GM12874 (cell line): ENCODE data around the gene GRIK3.

Source experiments
- TF ChIP-seq, protein P1 (sequence below): IDR thresholded peaks from 2 replicates; pipeline ENCODE4 v1.5.1; 2011; ENCODE audit warnings: low read depth, mild to moderate bottlenecking, control low read depth, low read length, moderate library complexity; ENCODE audit not compliant: insufficient read depth

GRIK3 gene

DNA sequence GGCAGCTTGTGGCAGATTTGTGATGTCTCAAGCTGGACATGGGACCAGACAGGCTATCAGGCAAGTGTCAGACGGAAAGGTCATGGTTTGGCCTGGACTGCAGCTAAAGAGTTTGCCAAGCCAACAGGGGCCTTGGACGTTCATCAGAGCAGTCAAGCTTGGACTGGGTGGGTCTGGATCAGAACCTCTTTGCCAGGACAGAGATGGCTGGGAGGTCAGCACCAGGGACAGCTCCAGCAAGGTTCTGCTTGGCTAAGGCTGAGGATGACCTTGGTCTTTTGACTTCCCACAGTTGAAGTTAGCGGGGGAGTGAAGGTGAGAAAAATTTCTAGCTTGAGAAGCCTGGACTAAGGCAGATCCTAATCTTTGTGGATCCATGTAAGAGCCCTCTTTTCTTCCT is 68.1 kb downstream of the GRIK3 start:
- TF ChIP-seq, protein P1, sequence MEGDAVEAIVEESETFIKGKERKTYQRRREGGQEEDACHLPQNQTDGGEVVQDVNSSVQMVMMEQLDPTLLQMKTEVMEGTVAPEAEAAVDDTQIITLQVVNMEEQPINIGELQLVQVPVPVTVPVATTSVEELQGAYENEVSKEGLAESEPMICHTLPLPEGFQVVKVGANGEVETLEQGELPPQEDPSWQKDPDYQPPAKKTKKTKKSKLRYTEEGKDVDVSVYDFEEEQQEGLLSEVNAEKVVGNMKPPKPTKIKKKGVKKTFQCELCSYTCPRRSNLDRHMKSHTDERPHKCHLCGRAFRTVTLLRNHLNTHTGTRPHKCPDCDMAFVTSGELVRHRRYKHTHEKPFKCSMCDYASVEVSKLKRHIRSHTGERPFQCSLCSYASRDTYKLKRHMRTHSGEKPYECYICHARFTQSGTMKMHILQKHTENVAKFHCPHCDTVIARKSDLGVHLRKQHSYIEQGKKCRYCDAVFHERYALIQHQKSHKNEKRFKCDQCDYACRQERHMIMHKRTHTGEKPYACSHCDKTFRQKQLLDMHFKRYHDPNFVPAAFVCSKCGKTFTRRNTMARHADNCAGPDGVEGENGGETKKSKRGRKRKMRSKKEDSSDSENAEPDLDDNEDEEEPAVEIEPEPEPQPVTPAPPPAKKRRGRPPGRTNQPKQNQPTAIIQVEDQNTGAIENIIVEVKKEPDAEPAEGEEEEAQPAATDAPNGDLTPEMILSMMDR = no peak

DNA sequence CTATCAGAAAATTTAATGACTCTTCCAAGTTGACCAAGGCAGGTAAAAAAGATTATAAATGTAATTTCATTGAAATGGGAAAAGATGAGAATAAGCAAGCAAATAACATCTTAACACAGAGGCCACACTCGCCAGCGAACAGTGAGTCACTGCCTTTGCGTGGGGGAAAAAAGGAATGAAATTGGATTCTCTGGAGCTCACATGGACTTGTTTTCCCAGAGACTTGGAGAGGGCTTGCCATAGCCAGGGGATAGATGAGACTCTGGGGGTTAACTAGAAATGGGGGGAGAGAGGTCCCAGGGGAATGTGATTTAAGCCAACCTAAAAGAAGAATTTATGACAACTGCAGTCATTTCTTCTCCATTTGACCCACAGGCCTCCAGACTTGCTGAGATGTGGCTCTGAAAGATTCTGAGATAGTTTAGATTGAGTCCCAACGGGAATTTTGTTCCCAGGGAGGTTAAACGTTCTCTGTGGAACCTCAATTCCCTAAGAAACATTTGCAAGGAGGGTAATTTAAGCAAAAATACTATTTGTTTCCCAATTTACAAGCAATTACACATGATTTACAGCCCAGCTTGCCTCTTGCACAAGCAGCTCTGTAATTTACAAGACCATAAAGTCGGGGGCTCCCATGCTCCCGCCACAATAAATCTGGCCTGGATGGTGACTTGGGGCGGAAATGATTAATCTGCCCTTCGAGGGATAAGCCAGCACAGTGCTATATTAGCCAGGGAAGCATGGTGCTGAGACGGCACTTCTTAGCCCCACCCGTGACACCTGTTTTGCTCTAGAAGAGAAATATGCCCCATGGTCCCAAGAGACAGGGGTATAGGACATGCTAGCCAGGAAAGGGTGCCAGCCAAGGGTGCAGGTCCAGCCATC is 68.8 kb downstream of the GRIK3 start:
- TF ChIP-seq, protein P1 = no peak

DNA sequence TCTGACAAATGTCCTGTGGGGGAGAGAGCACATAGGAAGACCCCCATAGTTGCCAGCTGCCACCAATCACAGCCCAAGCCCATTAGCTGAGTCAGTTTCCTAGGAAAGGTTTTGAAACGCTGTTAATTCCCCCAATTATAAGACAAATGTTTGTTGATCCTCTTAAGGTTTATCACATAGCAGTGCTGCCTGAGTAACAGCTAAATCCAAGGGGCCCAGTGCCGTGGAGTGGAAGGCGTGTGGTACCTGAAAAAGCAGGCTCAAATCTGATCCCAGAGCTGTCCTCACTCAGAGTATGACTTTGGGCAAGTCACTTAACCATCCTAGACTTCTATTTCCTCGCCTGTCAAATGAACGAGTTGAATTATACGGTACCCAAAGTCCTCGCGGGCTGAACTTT is 69.5 kb downstream of the GRIK3 start:
- TF ChIP-seq, protein P1 = no peak

DNA sequence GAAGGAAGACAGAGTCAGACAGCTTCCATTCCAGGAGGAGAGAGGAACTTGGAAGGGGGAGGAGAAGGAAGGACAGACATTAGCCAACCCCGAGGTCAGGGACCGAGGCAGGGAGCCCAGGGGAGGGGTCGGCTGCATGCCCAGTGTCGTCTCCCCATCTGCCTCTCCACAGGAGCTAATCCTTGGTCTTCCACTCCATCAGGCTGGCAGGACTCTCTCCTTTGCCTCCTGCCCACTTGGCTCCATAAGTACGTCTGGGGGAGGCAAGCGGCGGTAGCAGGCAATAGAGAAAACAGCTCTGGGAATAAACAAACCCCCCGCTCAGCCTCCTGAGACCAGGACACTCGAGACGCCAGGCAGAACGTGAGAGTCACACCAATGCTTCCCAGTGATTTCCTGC is 71.3 kb downstream of the GRIK3 start:
- TF ChIP-seq, protein P1 = no peak

DNA sequence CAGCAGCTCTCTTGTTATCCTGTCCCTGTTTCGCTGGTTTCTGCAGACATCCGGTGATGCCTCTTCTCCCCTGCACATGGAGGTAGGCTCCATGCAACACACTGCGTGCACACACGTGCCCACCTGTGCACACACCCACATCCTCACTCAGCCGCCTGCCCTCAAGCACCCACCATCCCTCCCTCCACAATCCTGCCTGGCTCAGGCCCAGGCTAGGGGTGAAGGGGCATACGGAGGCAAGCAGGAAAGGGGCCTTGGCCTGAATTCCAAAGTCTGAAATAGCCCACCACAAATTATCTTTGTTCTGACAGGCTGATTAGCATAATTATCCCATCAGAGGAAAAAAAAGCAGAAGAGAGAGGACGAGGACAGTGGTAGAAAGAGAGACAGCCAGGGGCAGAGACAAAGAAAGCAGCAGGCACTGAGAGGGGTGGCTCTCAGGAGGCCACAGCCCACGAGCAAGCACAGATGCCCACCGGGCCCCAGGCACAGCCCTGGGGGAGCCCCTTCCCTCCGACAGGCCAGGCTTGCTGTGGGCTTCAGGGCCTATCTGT is 73.2 kb downstream of the GRIK3 start:
- TF ChIP-seq, protein P1 = no peak

DNA sequence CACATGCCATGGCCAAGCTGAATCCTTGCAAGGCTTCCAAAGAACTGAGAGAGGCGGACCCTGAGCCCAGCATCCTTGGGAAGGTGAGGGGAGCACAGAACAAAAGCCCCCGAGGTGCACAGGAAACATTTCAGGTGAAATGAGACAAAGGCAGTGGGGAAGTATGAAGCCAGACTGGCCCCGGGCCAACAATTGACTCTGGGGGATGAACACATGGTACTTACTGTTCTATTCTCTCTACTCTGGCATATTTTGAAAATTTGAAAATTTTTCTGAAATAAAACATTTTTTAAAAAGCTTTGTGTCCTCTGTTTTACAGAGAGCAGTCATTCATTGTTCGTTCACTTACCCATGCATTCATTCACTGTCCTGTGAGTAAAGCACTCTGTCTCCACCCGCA is 77.7 kb downstream of the GRIK3 start:
- TF ChIP-seq, protein P1 = no peak

DNA sequence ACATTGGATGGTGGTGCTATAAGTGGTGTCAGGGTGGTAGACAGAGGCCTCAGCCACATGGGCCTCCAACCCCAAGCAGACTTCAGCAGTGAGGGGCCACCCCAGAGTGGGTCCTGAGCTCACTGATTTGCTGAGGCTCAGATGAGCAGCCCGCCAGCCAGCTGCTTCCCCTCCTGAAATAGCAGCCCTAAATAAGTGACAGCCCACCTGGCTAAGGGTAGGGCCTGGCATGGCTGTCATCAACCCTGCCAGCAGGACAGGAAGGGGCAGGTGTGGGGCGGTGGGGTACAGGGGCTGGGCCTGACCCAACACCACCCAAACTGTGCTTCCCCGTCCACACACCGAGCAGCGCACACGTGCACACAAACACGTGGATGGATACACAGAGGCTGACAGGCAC is 79.3 kb downstream of the GRIK3 start:
- TF ChIP-seq, protein P1 = no peak
